Measurements from ENCODE around the gene KCNH1.
"Not testable (repeated sequence)": the region's sequence is repeated elsewhere in the genome, so short reads cannot be mapped to it uniquely, and the experiment has no call there.

The KCNH1 gene

DNA sequence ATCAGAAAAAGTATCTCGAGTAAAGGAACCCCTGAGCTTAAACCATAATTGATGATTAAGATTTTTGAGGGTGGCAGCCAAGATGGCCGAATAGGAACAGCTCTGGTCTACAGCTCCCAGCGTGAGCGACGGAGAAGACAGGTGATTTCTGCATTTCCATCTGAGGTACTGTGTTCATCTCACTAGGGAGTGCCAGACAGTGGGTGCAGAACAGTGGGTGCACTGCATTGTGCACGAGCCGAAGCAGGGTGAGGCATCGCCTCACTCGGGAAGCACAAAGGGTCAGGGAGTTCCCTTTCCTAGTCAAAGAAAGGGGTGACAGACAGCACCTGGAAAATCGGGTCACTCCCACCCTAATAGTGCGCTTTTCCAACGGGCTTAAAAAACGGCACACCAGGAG, 138.0 kb downstream of the KCNH1 start:
- H3K27me3 ChIP-seq (ENCODE audit: insufficient read depth, low read length); H3K9ac ChIP-seq (ENCODE audit: low read depth, low read length); H3K27ac ChIP-seq (ENCODE audit: low read length); H3K4me3 ChIP-seq (ENCODE audit: low read length); H3K4me1 ChIP-seq (ENCODE audit: insufficient read depth, low read length); H3K36me3 ChIP-seq (ENCODE audit: insufficient read depth, low read depth, low read length): not testable (repeated sequence)
- peaks cover 21% of the 10 kb centered on the region for H3K9me3 ChIP-seq (ENCODE audit: insufficient read depth, low read depth, low read length)

DNA sequence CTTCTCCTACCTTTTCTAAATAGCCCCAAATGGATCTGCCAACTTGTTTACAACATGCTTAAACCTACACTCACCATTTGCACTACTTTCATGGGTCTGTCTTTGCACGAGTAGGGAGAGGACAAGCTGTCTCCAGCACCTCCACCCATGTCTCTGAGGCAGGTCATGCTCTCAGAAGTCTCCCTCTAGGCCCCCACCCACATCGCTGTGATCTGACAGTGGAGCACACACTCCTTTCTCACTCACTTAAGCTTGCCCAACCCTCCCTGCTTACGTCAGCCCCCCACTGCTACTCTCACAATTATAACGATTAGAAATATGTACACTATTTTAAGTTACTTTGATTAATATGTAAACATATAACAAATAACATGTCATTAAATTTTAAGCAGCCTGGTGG, 141.1 kb downstream of the KCNH1 start:
- H3K4me1 ChIP-seq (ENCODE audit: insufficient read depth, low read length) = no peaks in the 10 kb centered on the region
- no peaks in the 10 kb centered on the region for H3K27me3 ChIP-seq (ENCODE audit: insufficient read depth, low read length)
- H3K27ac ChIP-seq (ENCODE audit: low read length) = no peak overlapping the region
- no peak overlapping the region for H3K9ac ChIP-seq (ENCODE audit: low read depth, low read length)
- no peaks in the 10 kb centered on the region for H3K36me3 ChIP-seq (ENCODE audit: insufficient read depth, low read depth, low read length)
- H3K9me3 ChIP-seq (ENCODE audit: insufficient read depth, low read depth, low read length) = peaks cover 26% of the 10 kb centered on the region
- no peak overlapping the region for H3K4me3 ChIP-seq (ENCODE audit: low read length)

DNA sequence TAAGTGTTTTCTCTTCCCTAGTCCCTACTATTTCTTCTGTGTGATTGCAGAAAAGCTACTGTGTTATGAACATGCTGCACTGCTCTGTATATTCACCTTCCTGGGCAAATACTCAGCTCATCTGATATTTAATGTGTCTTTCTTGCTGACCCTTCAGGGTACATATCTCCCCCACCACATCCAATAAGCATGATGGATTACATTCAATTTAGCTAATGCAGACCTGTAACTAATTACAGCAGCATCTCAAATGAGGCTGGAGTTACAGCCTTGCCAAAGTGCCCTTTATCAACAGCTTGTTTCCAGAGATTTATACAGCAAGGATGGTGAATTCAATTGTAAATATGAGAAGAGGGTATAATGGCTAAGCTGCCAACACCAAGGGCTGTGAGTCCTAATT, 144.0 kb downstream of the KCNH1 start:
- Histone ChIP-seq H3K27ac (ENCODE audit: low read length) (no peak overlapping the region), H3K27me3 (ENCODE audit: insufficient read depth, low read length) (no peaks in the 10 kb centered on the region), H3K36me3 (ENCODE audit: insufficient read depth, low read depth, low read length) (no peaks in the 10 kb centered on the region), H3K4me3 (ENCODE audit: low read length) (no peak overlapping the region), H3K9me3 (ENCODE audit: insufficient read depth, low read depth, low read length) (peaks cover 14% of the 10 kb centered on the region), H3K9ac (ENCODE audit: low read depth, low read length) (no peak overlapping the region), H3K4me1 (ENCODE audit: insufficient read depth, low read length) (no peaks in the 10 kb centered on the region)

DNA sequence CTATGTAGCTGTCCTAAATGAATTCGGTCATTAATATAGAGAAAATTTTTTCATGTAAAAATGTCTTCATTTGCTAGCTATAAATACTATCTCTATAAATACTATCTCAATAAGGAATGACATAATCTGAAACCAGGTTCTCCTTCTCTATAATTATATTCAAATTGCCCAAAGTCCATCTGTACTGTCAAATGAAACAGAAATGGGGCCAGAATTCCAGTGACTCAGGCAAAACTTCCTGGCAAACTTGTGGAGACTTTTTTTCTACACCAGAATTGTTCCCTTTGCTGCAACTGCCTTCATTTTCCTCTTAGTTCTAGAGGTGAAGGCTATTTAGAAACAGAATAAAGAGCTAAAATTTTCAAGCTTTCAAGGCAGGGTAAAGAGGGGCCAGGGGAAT, 152.5 kb downstream of the KCNH1 start:
- Histone ChIP-seq H3K4me3 (ENCODE audit: low read length) (no peak overlapping the region), H3K36me3 (ENCODE audit: insufficient read depth, low read depth, low read length) (no peaks in the 10 kb centered on the region), H3K9me3 (ENCODE audit: insufficient read depth, low read depth, low read length) (no peaks in the 10 kb centered on the region), H3K27me3 (ENCODE audit: insufficient read depth, low read length) (no peaks in the 10 kb centered on the region), H3K4me1 (ENCODE audit: insufficient read depth, low read length) (no peaks in the 10 kb centered on the region), H3K27ac (ENCODE audit: low read length) (no peak overlapping the region), H3K9ac (ENCODE audit: low read depth, low read length) (no peak overlapping the region)

DNA sequence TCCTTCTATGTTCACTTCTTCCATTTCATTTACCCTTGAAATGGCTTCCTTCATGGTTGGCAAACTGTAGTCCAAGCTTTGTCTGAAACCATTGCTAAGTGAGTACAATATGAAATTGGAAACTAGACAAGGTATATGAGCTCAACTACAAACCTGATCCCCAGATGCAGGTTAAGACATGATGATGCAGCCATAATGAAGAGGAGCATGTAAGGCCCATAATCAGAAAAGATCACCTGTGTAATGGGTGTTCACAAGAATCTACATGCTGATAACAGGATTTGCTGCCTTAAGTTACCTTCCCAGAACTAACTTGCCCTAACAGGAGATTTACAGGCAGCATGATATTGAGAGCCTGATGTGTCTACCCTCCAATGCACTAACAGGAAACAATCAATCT, 153.9 kb downstream of the KCNH1 start:
- no peak overlapping the region for H3K4me3 ChIP-seq (ENCODE audit: low read length)
- H3K27me3 ChIP-seq (ENCODE audit: insufficient read depth, low read length) = no peaks in the 10 kb centered on the region
- H3K36me3 ChIP-seq (ENCODE audit: insufficient read depth, low read depth, low read length) = no peaks in the 10 kb centered on the region
- H3K9me3 ChIP-seq (ENCODE audit: insufficient read depth, low read depth, low read length) = no peaks in the 10 kb centered on the region
- H3K9ac ChIP-seq (ENCODE audit: low read depth, low read length) = no peak overlapping the region
- H3K4me1 ChIP-seq (ENCODE audit: insufficient read depth, low read length) = no peaks in the 10 kb centered on the region
- no peak overlapping the region for H3K27ac ChIP-seq (ENCODE audit: low read length)

DNA sequence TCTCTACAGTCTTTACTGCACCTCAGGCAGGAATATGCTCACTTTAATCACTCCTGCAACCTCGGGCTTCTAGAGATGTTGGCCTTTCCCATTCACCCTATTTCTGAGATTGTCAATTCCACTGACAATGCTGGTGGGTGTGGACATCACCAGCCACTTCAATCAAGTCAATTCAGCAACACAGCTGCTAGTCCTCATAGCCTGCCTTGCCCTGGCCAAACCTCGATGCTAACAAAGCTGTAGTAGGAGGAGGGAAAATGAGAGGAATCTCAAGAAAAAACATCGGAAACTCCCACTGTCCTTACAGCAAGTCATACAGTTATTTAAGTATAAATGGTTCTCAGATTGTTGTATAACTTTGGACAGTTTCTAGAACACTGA, 155.0 kb downstream of the KCNH1 start:
- Histone ChIP-seq H3K9ac (ENCODE audit: low read depth, low read length) (no peak overlapping the region), H3K9me3 (ENCODE audit: insufficient read depth, low read depth, low read length) (no peaks in the 10 kb centered on the region), H3K27me3 (ENCODE audit: insufficient read depth, low read length) (no peaks in the 10 kb centered on the region), H3K4me1 (ENCODE audit: insufficient read depth, low read length) (no peaks in the 10 kb centered on the region), H3K27ac (ENCODE audit: low read length) (no peak overlapping the region), H3K4me3 (ENCODE audit: low read length) (no peak overlapping the region), H3K36me3 (ENCODE audit: insufficient read depth, low read depth, low read length) (no peaks in the 10 kb centered on the region)

DNA sequence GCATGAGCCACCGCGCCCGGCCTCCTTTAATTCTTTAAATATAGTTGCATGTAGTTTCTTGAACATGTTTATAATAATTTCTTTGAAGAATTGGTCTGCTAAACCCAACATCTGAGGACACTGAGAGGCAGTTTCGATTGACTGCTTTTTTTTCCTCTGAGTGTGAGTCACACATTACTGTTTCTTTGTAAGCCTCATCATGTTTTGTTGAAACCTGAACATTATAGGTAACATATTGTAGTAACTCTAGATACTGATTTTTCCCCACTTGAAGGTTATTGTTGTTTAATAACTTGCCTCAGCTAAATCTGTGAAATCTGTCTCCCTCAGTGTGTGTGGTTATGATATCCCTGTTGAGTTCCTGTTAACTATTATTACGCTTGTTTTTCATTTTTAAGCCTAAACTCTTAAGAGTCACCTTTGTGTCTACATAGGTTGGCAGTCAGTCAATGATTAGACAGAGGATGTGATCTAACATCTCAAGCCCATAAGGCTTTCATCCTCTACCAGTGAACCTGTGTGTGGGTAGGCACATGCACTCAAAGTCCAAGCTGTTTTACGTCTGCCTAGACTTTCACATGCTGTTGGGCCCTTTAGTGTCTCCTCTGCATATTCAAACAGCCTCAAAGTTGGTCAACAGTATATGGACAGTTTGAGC, 155.5 kb downstream of the KCNH1 start:
- Histone ChIP-seq H3K9me3 (ENCODE audit: insufficient read depth, low read depth, low read length) (no peaks in the 10 kb centered on the region), H3K27ac (ENCODE audit: low read length) (no peak overlapping the region)

DNA sequence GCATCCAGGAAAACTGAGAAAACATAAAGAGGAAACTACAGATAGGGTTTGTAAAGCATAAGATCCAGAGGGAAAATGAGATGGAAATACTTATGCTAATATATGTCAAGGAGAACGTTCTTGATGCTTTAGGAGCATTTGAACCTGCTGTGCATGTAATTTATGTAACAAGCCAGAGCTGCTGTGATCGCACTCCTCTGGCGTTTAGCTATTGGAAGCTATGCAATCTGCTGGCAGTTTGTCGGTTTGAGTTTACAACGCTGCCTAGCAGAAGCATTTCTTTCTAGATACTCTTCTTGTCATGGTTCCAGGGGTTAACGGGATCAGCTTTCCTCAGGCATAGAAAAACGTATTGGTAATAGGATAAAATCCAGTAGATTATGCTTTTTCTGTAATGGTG, 182.7 kb downstream of the KCNH1 start:
- no peaks in the 10 kb centered on the region for H3K9me3 ChIP-seq (ENCODE audit: insufficient read depth, low read depth, low read length)
- no peaks in the 10 kb centered on the region for H3K36me3 ChIP-seq (ENCODE audit: insufficient read depth, low read depth, low read length)
- no peak overlapping the region for H3K27ac ChIP-seq (ENCODE audit: low read length)

More for the DNA sequence above, 155.5 kb downstream of the KCNH1 start:
- Histone ChIP-seq H3K9ac (ENCODE audit: low read depth, low read length) (no peak overlapping the region), H3K4me3 (ENCODE audit: low read length) (no peak overlapping the region), H3K36me3 (ENCODE audit: insufficient read depth, low read depth, low read length) (no peaks in the 10 kb centered on the region), H3K4me1 (ENCODE audit: insufficient read depth, low read length) (no peaks in the 10 kb centered on the region), H3K27me3 (ENCODE audit: insufficient read depth, low read length) (no peaks in the 10 kb centered on the region)

DNA sequence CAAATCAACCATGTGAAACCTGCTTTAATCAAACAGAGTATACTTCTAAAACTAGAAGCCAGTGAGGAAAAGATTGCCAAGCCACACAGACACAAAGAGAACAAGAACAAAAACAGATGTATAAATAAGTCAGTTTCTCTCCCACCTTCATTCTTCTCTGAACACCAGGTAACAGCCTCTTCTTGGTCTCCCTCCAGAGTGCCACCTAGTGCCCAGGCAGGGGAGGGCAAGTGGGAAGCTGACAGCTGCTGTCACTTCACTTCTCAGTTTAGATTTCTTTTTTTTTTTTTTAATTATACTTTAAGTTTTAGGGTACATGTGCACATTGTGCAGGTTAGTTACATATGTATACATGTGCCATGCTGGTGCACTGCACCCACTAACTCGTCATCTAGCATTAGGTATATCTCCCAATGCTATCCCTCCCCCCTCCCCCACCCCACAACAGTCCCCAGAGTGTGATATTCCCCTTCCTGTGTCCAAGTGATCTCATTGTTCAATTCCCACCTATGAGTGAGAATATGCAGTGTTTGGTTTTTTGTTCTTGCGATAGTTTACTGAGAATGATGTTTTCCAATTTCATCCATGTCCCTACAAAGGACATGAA, 183.9 kb downstream of the KCNH1 start:
- H3K9me3 ChIP-seq (ENCODE audit: insufficient read depth, low read depth, low read length); H3K27me3 ChIP-seq (ENCODE audit: insufficient read depth, low read length); H3K9ac ChIP-seq (ENCODE audit: low read depth, low read length); H3K27ac ChIP-seq (ENCODE audit: low read length); H3K36me3 ChIP-seq (ENCODE audit: insufficient read depth, low read depth, low read length); H3K4me3 ChIP-seq (ENCODE audit: low read length); H3K4me1 ChIP-seq (ENCODE audit: insufficient read depth, low read length): not testable (repeated sequence)

More for the DNA sequence above, 182.7 kb downstream of the KCNH1 start:
- H3K27me3 ChIP-seq (ENCODE audit: insufficient read depth, low read length) = no peaks in the 10 kb centered on the region
- no peaks in the 10 kb centered on the region for H3K4me1 ChIP-seq (ENCODE audit: insufficient read depth, low read length)
- H3K4me3 ChIP-seq (ENCODE audit: low read length) = no peak overlapping the region
- H3K9ac ChIP-seq (ENCODE audit: low read depth, low read length) = no peak overlapping the region

DNA sequence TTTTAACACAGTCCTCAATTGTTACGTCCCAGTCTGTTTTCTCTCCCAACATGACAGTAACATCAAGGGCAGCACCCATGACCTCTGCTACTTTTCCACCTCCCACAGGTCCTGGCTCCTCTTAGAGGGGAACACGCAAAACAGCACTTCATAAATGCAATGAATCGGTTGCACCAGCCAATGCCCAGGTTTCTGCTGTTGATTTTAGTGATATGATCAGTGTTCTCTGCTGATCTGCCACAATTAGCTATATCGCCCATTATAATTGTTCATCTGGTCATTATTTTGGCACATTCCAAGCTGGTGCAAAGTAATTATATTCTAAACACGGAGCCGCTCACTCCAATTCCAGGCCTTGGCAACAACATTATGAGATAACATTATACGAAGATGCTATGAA, 184.5 kb downstream of the KCNH1 start:
- Histone ChIP-seq H3K36me3 (ENCODE audit: insufficient read depth, low read depth, low read length) (no peaks in the 10 kb centered on the region), H3K9me3 (ENCODE audit: insufficient read depth, low read depth, low read length) (no peaks in the 10 kb centered on the region), H3K4me1 (ENCODE audit: insufficient read depth, low read length) (no peaks in the 10 kb centered on the region), H3K9ac (ENCODE audit: low read depth, low read length) (no peak overlapping the region), H3K4me3 (ENCODE audit: low read length) (no peak overlapping the region), H3K27me3 (ENCODE audit: insufficient read depth, low read length) (no peaks in the 10 kb centered on the region), H3K27ac (ENCODE audit: low read length) (no peak overlapping the region)

DNA sequence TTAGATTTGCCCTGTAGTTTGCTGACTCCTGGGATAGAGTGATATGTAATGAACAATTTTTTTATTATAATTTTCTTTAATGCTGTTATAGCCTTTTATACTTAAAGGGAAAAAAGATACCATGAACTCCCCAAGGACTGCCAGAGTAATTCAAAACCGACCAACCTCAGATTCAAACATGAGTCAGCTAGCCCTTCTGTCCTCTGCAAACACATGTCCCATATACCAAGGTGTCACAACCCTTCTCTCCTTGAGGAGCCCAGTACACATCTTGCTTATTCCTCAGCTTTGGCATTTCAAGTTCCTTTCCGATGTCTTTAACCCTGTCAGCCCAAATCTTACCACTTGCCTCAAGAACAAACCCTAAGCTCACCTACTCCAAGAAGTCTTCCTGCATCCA, 184.9 kb downstream of the KCNH1 start:
- H3K27me3 ChIP-seq (ENCODE audit: insufficient read depth, low read length) = no peaks in the 10 kb centered on the region
- no peak overlapping the region for H3K4me3 ChIP-seq (ENCODE audit: low read length)
- H3K9ac ChIP-seq (ENCODE audit: low read depth, low read length) = no peak overlapping the region
- H3K36me3 ChIP-seq (ENCODE audit: insufficient read depth, low read depth, low read length) = no peaks in the 10 kb centered on the region
- H3K9me3 ChIP-seq (ENCODE audit: insufficient read depth, low read depth, low read length) = no peaks in the 10 kb centered on the region
- no peak overlapping the region for H3K27ac ChIP-seq (ENCODE audit: low read length)
- H3K4me1 ChIP-seq (ENCODE audit: insufficient read depth, low read length) = no peaks in the 10 kb centered on the region

DNA sequence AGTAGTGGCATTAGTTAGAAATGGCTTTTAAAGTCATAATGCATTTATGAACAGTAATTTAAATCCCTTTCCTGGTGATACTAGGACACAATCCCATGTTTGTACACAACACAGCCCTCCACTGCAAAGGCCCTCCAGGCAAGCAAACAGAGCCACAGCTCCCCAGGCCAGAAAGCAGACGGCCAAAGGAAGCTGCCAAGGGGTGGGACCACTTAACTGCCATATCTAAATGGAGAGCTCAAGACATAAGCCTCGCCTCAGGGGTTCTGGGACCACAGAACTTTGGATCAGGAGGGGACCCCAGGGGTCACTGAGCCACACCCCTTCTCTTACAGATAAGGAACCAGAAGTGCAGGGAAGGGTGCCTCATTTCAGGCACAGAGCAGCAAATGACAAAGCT, 189.7 kb downstream of the KCNH1 start:
- Histone ChIP-seq H3K27ac (ENCODE audit: low read length) (no peak overlapping the region), H3K36me3 (ENCODE audit: insufficient read depth, low read depth, low read length) (no peaks in the 10 kb centered on the region), H3K9me3 (ENCODE audit: insufficient read depth, low read depth, low read length) (no peaks in the 10 kb centered on the region), H3K4me1 (ENCODE audit: insufficient read depth, low read length) (no peaks in the 10 kb centered on the region), H3K4me3 (ENCODE audit: low read length) (no peak overlapping the region), H3K9ac (ENCODE audit: low read depth, low read length) (no peak overlapping the region), H3K27me3 (ENCODE audit: insufficient read depth, low read length) (no peaks in the 10 kb centered on the region)
